Uterus (tissue), 2 donors: ENCODE results near the gene PLD2.

Experiments used
- CTCF ChIP-seq, 4 experiments: fragments of 200-600 bp in 2 of 4; fragments of 450-650 bp in 2 of 4; sonication (generic) in 2 of 4; IDR thresholded peaks; one replicate each; pipeline ENCODE4 v1.5.1; 2016 to 2019; ENCODE audit warnings: antibody characterized with exemption in 4 of 4, mild to moderate bottlenecking in 2 of 4, moderate library complexity in 1 of 4
- POLR2A ChIP-seq, 2 donors: fragments of 450-650 bp; IDR thresholded peaks; one replicate each; pipeline ENCODE4 v1.6.1; 2016; ENCODE audit warnings: antibody characterized with exemption in 2 of 2, mild to moderate bottlenecking in 1 of 2, moderate library complexity in 1 of 2

DNA sequence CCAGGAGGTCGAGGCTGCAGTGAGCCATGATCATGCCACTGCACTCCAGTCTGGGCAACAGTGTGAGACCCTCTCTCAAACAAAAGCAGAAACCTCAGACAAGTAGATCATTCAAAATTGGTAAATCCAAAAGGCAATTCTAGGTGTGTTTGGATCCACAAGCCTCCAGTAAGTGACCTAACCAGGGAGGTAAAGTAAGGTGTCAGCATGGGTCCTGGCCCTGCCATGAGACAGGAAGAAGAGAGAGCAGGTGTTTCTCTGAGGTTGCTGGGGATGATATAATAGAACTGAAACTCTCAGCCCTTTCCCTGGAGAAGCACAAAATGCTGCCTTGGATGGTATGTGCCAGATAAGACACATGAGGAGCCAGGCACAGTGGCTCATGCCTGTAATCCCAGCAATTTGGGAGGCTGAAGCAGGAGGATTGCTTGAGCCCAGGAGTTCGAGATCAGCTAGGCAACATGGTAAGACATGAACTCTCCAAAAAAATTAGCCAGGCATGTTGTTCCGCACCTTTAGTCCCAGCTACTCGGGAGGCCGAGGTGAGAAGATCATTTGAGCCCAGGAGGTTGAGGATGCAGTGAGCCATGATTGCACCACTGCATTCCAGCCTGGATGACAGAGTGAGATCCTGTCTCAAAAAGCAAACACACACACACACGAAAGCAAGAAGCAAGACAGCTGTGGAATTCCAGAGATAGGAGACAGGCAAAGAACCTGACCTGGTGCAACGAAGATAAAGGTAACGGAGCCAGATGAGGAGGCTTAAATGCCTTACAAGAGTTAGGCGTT is 28.8 kb upstream of the PLD2 start:
- no peak for TF ChIP-seq CTCF (IDR thresholded peaks at IDR 0.05)
- no peak for TF ChIP-seq POLR2A (IDR thresholded peaks at IDR 0.05)
